Activated effector memory CD4-positive, alpha-beta T cell treated with Interleukin-2 at 50 U/mL for 16 hours (primary cell): ENCODE results near the gene THAP6.
"Not testable (repeated sequence)": the region's sequence is repeated elsewhere in the genome, so short reads cannot be mapped to it uniquely, and the experiment has no call there.

Experiments used
- DNase-seq: peaks from one replicate; pipeline ENCODE4 v3.0.0-alpha.2; 2020

Gene THAP6

GRCh38 chr4:75527482-75527881 lies 13.2 kb downstream of the THAP6 start:
- DNase-seq: no peak

DNA sequence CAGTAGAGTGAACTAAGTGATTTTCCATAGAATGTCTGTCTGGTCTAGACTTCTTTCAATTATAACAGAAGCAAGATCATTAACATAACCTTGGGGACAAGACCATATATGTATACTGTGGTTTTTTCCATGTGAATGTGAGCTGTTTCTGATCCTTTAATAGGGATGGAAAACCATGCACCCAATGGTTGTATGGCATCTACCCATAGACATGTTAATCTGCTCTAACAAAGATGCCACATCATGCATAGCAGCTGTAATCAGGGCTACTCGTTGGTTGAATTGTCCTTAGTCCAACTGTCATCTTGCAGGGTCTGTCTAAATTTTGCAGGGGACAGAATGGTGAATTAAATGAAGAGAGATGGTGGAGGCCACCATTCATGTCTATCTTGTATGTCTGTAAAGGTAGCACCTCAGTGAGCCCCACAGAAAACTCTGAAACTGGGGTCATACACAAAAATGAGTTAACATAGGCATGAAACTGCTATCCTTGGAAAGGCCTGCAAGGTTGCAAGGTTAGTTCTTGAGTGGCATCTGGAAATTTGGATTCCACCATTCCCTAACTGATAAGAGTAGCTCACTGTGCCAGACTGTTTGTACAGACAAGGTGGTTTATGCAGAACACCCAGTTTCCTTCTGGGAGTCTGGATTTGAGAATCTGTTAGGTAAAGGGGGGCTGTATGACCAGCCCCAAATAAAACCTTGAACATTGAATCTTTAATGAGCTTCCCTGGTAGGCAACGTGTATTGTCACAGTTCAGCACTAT lies 16.5 kb downstream of the THAP6 start:
- DNase-seq: no peak

DNA sequence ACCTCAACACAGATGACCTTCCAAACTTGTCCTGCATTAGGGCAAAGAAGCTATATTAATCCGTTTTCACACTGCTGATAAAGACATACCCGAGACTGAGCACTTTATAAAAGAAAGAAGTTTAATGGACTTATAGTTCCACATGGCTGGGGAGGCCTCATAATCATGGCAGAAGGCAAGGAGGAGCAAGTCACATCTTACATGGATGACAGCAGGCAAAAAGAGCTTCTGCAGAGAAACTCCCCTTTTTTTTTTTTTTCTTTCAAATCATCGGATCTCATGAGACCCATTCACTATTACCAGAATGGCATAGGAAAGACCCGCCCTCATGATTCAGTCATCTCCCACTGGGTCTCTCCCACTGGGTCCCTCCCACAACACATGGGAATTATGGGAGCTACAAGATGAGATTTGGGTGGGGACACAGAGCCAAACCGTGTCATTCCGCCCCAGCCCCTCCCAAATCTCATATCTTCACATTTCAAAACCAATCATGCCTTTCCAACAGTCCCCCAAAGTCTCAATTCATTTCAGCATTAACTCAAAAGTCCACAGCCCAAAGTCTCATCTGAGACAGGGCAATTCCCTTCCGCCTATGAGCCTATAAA lies 17.4 kb downstream of the THAP6 start:
- not testable (repeated sequence) for DNase-seq

DNA sequence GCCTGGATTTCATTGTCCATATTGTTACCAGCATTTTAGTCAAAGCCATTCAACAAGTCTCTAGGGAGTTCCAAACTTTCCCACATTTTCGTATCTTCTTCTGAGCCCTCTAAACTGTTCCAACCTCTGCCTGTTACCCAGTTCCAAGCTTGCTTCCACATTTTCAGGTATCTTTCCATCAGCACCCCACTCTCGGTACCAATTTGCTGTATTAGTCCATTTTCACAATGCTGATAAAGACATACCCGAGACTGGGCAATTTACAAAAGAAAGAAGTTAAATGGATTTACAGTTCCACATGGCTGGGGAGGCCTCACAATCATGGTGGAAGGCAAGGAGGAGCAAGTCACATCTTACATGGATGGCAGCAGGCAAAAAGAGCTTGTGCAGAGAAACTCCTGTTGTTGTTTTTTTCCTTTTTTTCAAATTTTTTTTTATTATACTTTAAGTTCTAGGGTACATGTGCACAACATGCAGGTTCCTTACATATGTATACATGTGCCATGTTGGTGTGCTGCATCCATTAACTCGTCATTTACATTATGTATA lies 19.1 kb downstream of the THAP6 start:
- DNase-seq: not testable (repeated sequence)

DNA sequence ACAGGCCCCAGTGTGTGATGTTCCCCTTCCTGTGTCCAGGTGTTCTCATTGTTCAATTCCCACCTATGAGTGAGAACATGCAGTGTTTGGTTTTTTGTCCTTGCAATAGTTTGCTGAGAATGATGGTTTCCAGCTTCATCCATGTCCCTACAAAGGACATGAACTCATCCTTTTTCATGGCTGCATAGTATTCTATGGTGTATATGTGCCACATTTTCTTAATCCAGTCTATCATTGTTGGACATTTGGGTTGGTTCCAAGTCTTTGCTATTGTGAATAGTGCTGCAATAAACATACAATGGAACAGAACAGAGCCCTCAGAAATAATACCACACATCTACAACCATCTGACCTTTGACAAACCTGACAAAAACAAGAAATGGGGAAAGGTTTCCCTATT lies 19.7 kb downstream of the THAP6 start:
- DNase-seq: not testable (repeated sequence)

- not testable (repeated sequence) for DNase-seq
Measured at GRCh38 chr4:75537308-75537707, 23.0 kb downstream of the THAP6 start.

GRCh38 chr4:75542824-75543223 lies 28.6 kb downstream of the THAP6 start:
- DNase-seq: no peak

DNA sequence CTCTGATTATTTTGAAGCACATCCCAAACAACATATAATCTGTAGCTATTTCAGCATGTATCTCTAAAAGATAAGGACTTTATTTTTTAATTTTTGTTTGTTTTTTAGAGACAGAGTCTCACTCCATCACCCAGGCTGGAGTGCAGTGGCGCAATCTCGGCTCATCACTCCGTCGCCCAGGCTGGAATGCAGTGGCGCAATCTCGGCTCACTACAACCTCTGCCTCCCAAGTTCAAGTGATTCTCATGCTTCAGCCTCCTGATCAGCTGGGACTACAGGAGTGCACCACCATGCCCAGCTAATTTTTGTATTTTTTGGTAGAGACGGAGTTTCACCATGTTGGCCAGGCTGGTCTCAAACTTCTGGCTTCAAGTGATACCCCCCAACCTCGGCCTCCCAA lies 29.9 kb downstream of the THAP6 start:
- not testable (repeated sequence) for DNase-seq

- no peak for DNase-seq
Measured at GRCh38 chr4:75544870-75545269, 30.6 kb downstream of the THAP6 start.

- no peak for DNase-seq
Measured at GRCh38 chr4:75545526-75545925, 31.3 kb downstream of the THAP6 start.

DNA sequence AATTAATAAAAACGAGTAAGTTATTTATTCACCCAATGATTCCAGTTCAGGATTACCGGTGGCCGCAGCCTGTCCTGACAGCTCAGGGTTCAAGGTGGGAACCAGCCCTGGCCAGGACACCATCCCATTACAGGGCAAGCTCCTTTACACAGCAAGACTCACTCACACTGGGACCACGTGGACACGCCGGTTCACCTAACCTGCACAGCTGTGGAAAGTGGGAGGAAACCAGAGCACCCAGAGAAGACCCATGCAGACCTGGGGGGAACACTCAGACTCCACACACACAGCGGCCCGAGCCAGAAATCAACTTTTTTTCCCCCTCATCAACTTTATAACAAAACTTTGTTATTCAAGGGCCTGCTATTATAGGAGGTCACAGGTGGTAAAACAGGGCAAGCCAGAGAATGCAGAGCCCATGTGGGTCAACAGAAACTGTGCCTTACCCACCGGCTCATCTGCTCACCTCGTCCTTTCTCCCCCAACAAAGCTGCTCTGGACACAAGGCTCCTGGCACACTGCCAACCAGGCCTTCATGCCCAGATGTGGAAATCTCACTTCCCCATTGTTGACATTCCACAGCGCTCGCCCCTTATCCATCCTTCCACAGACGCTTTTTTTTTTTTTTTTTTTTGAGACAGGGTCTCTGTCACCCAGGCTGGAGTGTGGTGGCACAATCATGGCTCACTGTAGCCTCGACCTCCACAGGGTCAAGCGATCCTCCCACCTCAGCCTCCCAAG lies 33.5 kb downstream of the THAP6 start:
- DNase-seq: no peak

DNA sequence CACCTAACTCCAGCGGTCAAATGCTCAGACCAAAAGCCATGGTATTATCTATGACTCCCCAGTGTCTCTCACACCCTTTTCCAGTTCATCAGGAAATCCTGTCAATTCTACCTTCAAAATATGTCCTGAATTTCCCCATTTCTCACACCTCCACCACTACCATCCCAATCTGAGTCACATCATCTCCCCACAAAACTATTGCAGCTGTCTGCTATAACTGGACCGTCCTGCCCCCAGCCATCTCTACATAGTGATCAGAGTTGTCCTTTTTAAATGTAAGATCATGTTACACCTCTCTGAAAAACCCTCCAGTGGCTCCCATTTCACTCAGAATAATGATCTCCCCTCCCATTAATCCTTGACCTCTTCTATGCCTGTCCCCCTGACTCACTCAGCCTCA lies 34.7 kb downstream of the THAP6 start:
- no peak for DNase-seq

GRCh38 chr4:75552452-75552851 lies 38.2 kb downstream of the THAP6 start:
- DNase-seq: no peak

DNA sequence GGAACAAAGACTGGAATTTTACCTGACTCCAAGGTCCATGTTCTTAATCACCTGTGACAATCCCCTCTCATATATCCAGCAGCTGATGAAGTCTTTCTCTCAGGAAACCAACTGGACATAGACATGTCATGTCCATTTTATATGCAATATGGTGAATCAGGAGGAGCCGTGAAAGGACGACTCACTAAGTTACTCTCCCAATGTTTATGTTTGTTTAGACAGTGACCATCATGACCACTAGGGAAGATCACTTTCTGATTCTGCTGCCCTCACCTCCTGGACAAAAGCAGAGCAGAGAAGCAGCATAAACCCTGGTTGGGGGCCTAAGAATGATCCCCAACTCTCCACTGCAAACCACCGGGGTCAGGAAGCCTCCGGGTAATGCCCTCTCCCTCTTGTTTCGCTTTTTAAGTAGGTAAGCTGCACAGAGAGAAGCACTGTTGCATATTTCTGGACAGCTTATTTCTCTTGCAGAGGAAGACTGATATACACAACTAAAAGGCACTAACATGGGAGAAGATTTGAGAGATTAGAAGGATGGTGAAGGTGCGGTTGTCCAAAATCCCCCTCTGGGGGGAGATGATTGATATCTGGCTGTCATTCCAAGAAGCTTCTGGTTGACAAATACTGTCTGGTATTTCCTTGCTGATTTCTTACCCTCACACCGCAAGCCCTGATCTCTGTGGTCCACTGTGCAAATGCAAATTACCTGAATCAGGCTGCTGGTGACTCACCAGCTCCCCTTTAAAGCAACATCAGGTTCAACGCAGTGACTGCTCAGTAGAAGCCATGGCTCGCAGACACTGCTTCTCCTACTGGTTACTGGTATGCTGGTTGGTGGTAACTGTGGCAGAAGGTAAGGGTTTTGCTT lies 41.3 kb downstream of the THAP6 start, which contains the start of gene ODAPH:
Gene ODAPH (plus strand): TSS at position 773 of the 871 bp plus-strand sequence. CDS start 17 bp downstream, at position 790.
- peak; percentile 20 for DNase-seq

DNA sequence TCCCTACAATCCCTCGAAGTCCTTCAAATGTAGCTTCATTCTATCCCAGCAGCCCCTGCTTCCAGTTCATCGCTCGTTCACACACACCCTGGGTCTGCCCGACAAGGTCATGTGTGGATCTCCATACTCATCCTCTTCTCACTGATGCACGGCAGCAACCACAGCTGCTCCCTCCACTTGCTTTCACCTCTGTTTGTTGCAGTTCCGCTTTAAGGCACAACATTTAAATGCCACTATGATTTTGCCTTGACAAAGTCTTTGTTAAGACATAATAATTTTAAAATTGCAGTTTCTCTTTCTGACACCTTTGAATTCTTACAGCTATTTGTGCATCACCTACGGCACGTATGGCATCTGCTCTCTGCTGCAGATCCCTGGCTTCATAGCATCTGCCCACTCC lies 43.4 kb downstream of the THAP6 start:
- DNase-seq: no peak

- DNase-seq: no peak
Measured at GRCh38 chr4:75561789-75562188, 47.5 kb downstream of the THAP6 start.

- DNase-seq: no peak
Measured at GRCh38 chr4:75564023-75564422, 49.8 kb downstream of the THAP6 start.

DNA sequence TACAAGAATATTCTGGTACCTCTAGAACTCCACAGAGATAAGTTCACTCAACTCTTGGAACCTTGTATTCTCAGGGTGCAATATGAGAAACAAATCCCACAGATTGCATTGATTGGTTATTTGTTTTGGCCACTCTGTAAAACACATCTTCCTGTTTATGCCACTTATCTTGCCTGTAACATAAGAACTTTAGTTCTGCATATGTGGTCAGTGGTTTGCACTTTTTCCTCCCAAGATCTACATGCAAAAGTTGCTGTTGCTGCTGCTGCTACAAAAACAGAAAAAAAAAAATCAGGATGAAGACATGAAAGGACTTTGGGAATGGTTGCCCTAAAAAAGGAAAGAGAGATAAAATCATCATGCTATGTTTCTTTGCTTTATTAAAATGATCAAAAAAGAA lies 51.2 kb downstream of the THAP6 start:
- no peak for DNase-seq

GRCh38 chr4:75566911-75567310 lies 52.6 kb downstream of the THAP6 start:
- no peak for DNase-seq

- no peak for DNase-seq
Measured at GRCh38 chr4:75567725-75568124, 53.5 kb downstream of the THAP6 start.
